ENCODE measurements around the gene EEF1A1.

- peak; percentile 98 for TF ChIP-seq POLR2A (IDR thresholded peaks at IDR 0.05; ENCODE audit: borderline replicate concordance, extremely low read depth, insufficient read depth, insufficient read length)
- TF ChIP-seq EZH2 (IDR thresholded peaks at IDR 0.05), result no peak
- TF ChIP-seq CTCF (IDR thresholded peaks at IDR 0.05 in 2 of 3, conservative IDR thresholded peaks at IDR 0.05 in 1 of 3; ENCODE audit: borderline replicate concordance in 1 of 3, insufficient read depth in 1 of 3, low read depth in 2 of 3, low read length in 2 of 3), result no peak
- TF ChIP-seq ELF1 (IDR thresholded peaks at IDR 0.05; ENCODE audit: borderline replicate concordance, low read depth), result no peak
- peak; percentile 98 for TF ChIP-seq ZFX (IDR thresholded peaks at IDR 0.05)
- TF ChIP-seq FOSL1 (IDR thresholded peaks at IDR 0.05; ENCODE audit: low read depth), result no peak
- no peak for TF ChIP-seq ZNF274 (IDR thresholded peaks at IDR 0.05; ENCODE audit: low read depth, low read length)
- TF ChIP-seq, protein P1, sequence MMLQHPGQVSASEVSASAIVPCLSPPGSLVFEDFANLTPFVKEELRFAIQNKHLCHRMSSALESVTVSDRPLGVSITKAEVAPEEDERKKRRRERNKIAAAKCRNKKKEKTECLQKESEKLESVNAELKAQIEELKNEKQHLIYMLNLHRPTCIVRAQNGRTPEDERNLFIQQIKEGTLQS (IDR thresholded peaks at IDR 0.05), result no peak
- no peak for TF ChIP-seq SIN3A (IDR thresholded peaks at IDR 0.05; ENCODE audit: low read depth)
Observed at GRCh38 chr6:73520688-73521350, at the start of gene EEF1A1.
